Adrenal gland (tissue), 12 donors: Measurements from ENCODE around the gene SH2D4B. TPM values are rescaled to one million over a fixed set of nuclear protein-coding genes. Genes with fewer than 3 reads are reported as not detected.
A peak's percentile ranks its signal among the peaks of the same experiment; 100 is the strongest.

ENCODE experiments used
- DNase-seq, 7 donors: peaks; one replicate each; pipeline ENCODE4 v3.0.0-alpha.2; 2019 to 2020
- H3K27ac ChIP-seq, 5 donors: fragments of 200-600 bp; sonication (generic) in 4 of 5; 1 replicate in 3 of 5; 2 replicates in 2 of 5; pipeline versions ENCODE4 v1.5.1 to v1.8.0; 2016 to 2020; ENCODE audit warnings: mild to moderate bottlenecking in 1 of 5
- H3K27me3 ChIP-seq: fragments of 200-600 bp; 2 replicates; pipeline ENCODE4 v1.8.0; 2021
- H3K36me3 ChIP-seq, 2 donors: fragments of 200-600 bp; replicated peaks in 1 of 2; 1 replicate in 1 of 2; 2 replicates in 1 of 2; pipeline versions ENCODE4 v1.5.1 to v1.8.0; 2018 to 2022
- H3K4me1 ChIP-seq, 2 donors: fragments of 200-600 bp; replicated peaks in 1 of 2; 1 replicate in 1 of 2; 2 replicates in 1 of 2; pipeline versions ENCODE4 v1.5.1 to v1.8.0; 2018 to 2021
- H3K4me3 ChIP-seq, 4 donors: fragments of 200-600 bp; sonication (generic) in 3 of 4; one replicate each; pipeline ENCODE4 v1.5.1; 2016 to 2018
- H3K9me3 ChIP-seq, 3 donors: fragments of 200-600 bp; sonication (generic) in 1 of 3; replicated peaks in 1 of 3; 1 replicate in 2 of 3; 2 replicates in 1 of 3; pipeline versions ENCODE4 v1.5.1 to v1.8.0; 2016 to 2021
- POLR2A ChIP-seq, 2 donors: fragments of 450-650 bp; IDR thresholded peaks; one replicate each; pipeline ENCODE4 v1.6.1; 2017; ENCODE audit warnings: antibody characterized with exemption in 2 of 2, mild to moderate bottlenecking in 2 of 2, moderate library complexity in 1 of 2
- WGBS, 4 donors: extraction: QIAGEN DNeasy Blood & Tissue Kit in 2 of 4; methylation state at CpG; one replicate each; pipeline versions ENCODE4 v1.1.5 to v1.1.7; 2013 to 2017; 5-methylcytosine and 5-hydroxymethylcytosine counted together
- intact Hi-C, 2 donors: fragments of 100-400 bp; cut with DNase I; formaldehyde crosslinking; loops; one replicate each; pipeline versions ENCODE4 v1.14.1 to v1.15.0; 2022 to 2023
- polyA plus RNA-seq, 3 donors: library from polyadenylated mRNA; stranded (reverse); fragments of 200-250 nt in 2 of 3; fragments of 350-450 nt in 1 of 3; fragmentation: Illumina TruSeq in 1 of 3; extraction: RNeasy Lipid Tissue Mini Kit (QIAGEN cat#74804) in 1 of 3; gene quantifications; one replicate each; pipeline ENCODE4 v1.2.3, GENCODE V29; 2013 to 2014
- total RNA-seq, 9 donors: library from RNA; depleted of rRNA in 4 of 9; stranded (reverse); fragments of >200 nt in 4 of 9; fragments of 120-200 nt in 1 of 9; fragmentation: NEBNext Ultra II Directional in 1 of 9; extraction: Animal tissue kit (Norgen Biotek cat#: 25700) in 1 of 9; gene quantifications; one replicate each; pipeline versions ENCODE4 v1.1.0 to v1.2.4, GENCODE V29; 2013 to 2023
- TF ChIP-seq, protein P1 (sequence below), 6 experiments: fragments of 450-650 bp in 4 of 6; fragments of 200-600 bp in 2 of 6; sonication (generic) in 1 of 6; IDR thresholded peaks; 1 replicate in 5 of 6; 2 replicates in 1 of 6; pipeline versions ENCODE4 v1.5.1 to v1.8.0; 2016 to 2021; ENCODE audit warnings: antibody characterized with exemption in 6 of 6, mild to moderate bottlenecking in 2 of 6, moderate library complexity in 1 of 6
- donor health status: healthy with polysubstance abuse.
- donor health status: Bipolar disorder and iron deficiency.
- donor health status: DM: yes; HTN: yes; CAD: no.
- donor health status: DM: no; HTN: no; CAD: no.
- donor health status: DM: no; HTN: no; CAD: no.
- donor health status: DM: yes; HTN: yes; CAD: no.

SH2D4B gene
- total and polyA plus RNA-seq, 12 donors: 0.06 to 0.35 (median 0.07) TPM; not detected in 9

DNA sequence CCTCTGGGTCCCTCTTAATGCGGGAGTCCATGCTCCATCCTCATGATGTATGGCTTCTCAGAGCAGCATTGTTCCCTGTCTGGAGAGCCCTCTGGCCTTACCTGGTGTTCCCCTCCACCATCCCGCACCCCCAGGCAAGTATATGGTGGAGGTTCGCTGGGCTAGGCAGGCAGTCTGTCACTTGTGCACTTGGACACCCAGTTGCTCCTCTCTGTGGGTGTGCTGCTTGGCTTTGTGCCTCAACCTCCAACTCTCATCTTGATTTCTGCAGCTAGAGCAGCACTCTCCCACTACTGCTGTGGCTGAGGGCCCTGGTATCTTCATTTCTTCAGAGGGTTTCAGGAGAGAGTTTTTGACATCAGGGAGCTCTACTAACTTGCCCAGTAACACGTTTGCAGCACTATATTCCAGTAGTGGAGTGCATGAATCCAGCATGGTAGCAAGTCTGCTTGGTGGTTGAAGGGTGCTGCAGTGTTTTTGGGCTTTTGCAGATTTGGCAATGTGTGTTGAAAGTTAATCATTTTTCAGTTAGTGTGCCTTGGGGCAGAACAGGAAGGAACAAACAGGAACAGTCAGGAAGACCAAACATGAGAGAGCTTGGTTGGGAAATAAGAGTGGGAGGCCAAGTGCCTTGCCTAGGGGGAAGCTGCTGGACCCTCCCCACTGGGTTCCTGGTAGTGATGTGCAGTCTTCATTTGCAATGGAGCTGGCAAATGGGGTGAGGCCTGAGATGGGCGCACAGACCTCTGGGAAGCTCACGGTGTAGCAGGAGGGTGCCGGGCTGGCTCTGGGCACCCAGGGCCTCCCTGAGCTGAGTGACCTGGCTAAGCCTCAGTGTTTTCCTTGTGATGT, 46.2 kb upstream of the SH2D4B start:
- TF ChIP-seq, protein P1, sequence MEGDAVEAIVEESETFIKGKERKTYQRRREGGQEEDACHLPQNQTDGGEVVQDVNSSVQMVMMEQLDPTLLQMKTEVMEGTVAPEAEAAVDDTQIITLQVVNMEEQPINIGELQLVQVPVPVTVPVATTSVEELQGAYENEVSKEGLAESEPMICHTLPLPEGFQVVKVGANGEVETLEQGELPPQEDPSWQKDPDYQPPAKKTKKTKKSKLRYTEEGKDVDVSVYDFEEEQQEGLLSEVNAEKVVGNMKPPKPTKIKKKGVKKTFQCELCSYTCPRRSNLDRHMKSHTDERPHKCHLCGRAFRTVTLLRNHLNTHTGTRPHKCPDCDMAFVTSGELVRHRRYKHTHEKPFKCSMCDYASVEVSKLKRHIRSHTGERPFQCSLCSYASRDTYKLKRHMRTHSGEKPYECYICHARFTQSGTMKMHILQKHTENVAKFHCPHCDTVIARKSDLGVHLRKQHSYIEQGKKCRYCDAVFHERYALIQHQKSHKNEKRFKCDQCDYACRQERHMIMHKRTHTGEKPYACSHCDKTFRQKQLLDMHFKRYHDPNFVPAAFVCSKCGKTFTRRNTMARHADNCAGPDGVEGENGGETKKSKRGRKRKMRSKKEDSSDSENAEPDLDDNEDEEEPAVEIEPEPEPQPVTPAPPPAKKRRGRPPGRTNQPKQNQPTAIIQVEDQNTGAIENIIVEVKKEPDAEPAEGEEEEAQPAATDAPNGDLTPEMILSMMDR (IDR thresholded peaks at IDR 0.05): no peak
- peak in 4 of 7 donors; percentile 30 to 63 (median 52) for DNase-seq
- H3K27ac ChIP-seq: peak overlapping the region in 2 of 5 donors; percentile 26 to 40
- intact Hi-C loops: no loop called here
- H3K4me3 ChIP-seq: no peak overlapping the region
- peaks cover 0 to 3% (median 0%) of the 10 kb centered on the region in 3 donors for H3K9me3 ChIP-seq
- H3K4me1 ChIP-seq: peaks cover 19 to 42% of the 10 kb centered on the region in 2 donors
- 77 to 88% (median 84%) methylated on average over 7 of the region's 7 CpGs for WGBS, 4 donors
- H3K36me3 ChIP-seq: peaks cover 0 to 4% of the 10 kb centered on the region in 2 donors
- no peaks in the 10 kb centered on the region for H3K27me3 ChIP-seq

DNA sequence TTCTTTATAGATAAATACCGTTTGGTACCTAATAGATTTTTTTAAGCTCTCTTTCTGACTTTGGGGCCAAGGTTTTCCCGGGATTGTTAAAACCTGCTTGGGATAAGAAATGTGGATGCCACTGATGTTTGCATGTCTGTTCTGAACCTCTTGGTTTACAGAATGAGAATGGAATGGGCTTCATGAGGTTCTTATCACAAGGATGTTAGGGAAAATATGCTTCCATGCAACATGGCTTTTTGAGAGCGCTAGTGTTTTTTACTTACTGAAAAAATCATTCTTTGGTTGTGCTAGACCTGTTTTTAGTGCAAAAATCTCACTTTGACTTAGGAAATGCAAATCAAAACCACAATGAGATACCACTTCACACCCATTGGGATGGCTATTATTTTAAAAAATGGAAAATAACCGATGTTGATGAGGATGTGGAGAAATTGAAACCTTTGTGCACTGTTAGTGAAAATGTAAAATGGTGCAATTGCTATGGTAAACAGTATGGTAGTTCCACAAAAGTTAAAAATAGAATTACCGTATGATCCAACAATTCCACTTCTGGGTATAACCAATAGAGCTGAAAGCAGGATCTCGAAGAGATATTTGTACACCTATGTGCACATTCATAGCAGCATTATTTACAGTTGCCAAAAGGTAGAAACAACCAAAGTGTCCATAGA, 44.7 kb upstream of the SH2D4B start:
- no peaks in the 10 kb centered on the region for H3K27me3 ChIP-seq
- H3K9me3 ChIP-seq: peaks cover 0 to 4% (median 0%) of the 10 kb centered on the region in 3 donors
- 83 to 86% (median 85%) methylated on average over 6 of the region's 6 CpGs for WGBS, 4 donors
- no peak for DNase-seq
- peak overlapping the region in 2 of 5 donors; percentile 39 to 48 for H3K27ac ChIP-seq
- H3K4me3 ChIP-seq: no peak overlapping the region
- intact Hi-C loops: no loop called here
- peaks cover 18 to 43% of the 10 kb centered on the region in 2 donors for H3K4me1 ChIP-seq
- peaks cover 0 to 4% of the 10 kb centered on the region in 2 donors for H3K36me3 ChIP-seq
- TF ChIP-seq POLR2A (IDR thresholded peaks at IDR 0.05): no peak
- TF ChIP-seq, protein P1 (IDR thresholded peaks at IDR 0.05): no peak

DNA sequence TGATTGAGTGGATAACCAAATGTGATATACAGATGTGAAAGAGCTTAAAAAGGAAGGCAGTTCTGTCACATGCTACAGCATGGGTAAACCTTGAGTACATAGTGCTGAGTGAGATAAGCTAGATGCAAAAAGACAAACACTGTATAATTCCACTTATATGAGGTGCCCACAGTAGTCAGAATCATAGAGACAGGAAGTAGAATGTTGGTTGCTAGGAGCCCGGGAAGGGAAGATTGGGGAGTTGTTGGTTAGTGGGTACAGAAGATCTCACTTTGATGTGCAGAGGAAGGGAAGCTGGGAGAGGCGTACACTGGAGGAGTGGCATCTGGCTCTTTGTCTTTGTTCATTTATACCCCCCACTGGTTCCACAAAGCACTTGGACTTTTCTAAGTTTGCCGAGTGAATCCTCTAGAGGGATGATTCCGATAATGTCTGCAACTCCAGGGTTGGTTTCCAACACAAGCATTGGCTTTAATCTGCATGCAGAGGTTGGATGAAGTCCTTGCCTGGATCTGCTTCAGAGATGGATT, 44.1 kb upstream of the SH2D4B start:
- TF ChIP-seq, protein P1 (IDR thresholded peaks at IDR 0.05): no peak
- TF ChIP-seq POLR2A (IDR thresholded peaks at IDR 0.05): no peak
- Histone ChIP-seq H3K36me3 (peaks cover 0 to 4% of the 10 kb centered on the region in 2 donors), H3K4me3 (no peak overlapping the region), H3K27ac (peak overlapping the region in 2 of 5 donors; percentile 39 to 48), H3K9me3 (peaks cover 0 to 4% (median 0%) of the 10 kb centered on the region in 3 donors), H3K4me1 (peaks cover 18 to 46% of the 10 kb centered on the region in 2 donors), H3K27me3 (no peaks in the 10 kb centered on the region)
- peak in 1 of 7 donors; percentile 35 for DNase-seq
- intact Hi-C loops: no loop called here
- 40 to 47% (median 43%) methylated on average over 4 of the region's 4 CpGs for WGBS, 4 donors

DNA sequence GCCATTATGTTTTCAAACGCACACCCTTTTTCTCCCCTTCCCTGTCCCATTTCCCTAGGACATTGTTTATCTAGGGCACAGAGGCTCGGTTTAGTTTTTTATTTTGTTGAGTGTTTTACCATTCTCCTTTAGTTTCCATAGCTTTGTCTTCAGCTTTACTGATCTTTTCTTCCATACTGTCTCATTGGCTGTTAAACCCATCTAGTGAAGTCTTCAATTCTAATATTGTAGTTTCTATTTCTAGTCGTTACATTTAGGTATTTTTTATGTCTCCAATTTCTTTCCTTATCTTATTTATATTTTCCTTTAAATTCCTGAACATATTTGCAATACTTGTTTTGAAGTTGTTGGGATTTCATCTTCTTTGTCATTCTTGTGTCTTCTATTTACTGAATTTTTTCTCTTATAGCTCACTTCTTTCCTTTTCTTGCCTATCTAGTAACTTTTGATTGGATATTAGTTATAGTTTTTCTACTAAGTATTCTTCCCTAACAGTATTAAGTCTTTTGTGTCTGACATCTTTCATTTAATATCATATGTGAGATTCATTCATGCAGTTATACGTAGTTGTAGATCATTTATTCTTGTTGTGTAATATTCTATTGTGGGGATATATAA, 41.0 kb upstream of the SH2D4B start:
- H3K27ac ChIP-seq: peak overlapping the region in 2 of 5 donors; percentile 91 to 98

More for the DNA sequence above, 41.0 kb upstream of the SH2D4B start:
- DNase-seq: no peak
- Histone ChIP-seq H3K9me3 (peaks cover 0 to 4% (median 0%) of the 10 kb centered on the region in 3 donors), H3K4me1 (peaks cover 38 to 73% of the 10 kb centered on the region in 2 donors), H3K36me3 (no peaks in the 10 kb centered on the region), H3K4me3 (no peak overlapping the region), H3K27me3 (no peaks in the 10 kb centered on the region)
- 87 to 94% (median 92%) methylated on average over 4 of the region's 4 CpGs for WGBS, 4 donors
- TF ChIP-seq POLR2A (IDR thresholded peaks at IDR 0.05): no peak
- TF ChIP-seq, protein P1 (IDR thresholded peaks at IDR 0.05): no peak
- intact Hi-C loops: no loop called here
